Erythroblast (primary cell): ENCODE results near the gene SGCD.
"Not testable (repeated sequence)": the region's sequence is repeated elsewhere in the genome, so short reads cannot be mapped to it uniquely, and the experiment has no call there.

Experiments
- GATA1 ChIP-seq: IDR thresholded peaks from 2 replicates; pipeline ENCODE4 v1.6.1; 2011; ENCODE audit warnings: low read depth, mild to moderate bottlenecking, control low read depth, low read length, moderate library complexity
- POLR2A ChIP-seq: IDR thresholded peaks from 2 replicates; pipeline ENCODE4 v1.6.1; 2011; ENCODE audit warnings: mild to moderate bottlenecking, low read length

- TF ChIP-seq POLR2A, GATA1: not testable (repeated sequence)
Observed at GRCh38 chr5:156666686-156667085, 339.7 kb downstream of the SGCD start.
